ENCODE measurements around the gene PACS1.

The PACS1 gene

GRCh38 chr11:66119348-66120133 lies 49.5 kb downstream of the PACS1 start:
- Histone ChIP-seq H3K9me3 (ENCODE audit: insufficient read depth, low read depth, low read length) (no peaks in the 10 kb centered on the region), H3K9ac (ENCODE audit: low read depth, low read length, poor library complexity, severe bottlenecking) (no peak overlapping the region), H3F3A (ENCODE audit: low read depth) (no peaks in the 10 kb centered on the region), H4K20me1 (ENCODE audit: insufficient read depth, low read length, poor library complexity, severe bottlenecking) (peaks cover 14% of the 10 kb centered on the region), H3K36me3 (ENCODE audit: insufficient read depth, low read length) (no peaks in the 10 kb centered on the region), H2AFZ (ENCODE audit: low read length) (no peak overlapping the region), H3K4me1 (ENCODE audit: insufficient read depth, low read length, poor library complexity, severe bottlenecking) (peaks cover 26% of the 10 kb centered on the region), H3K4me2 (ENCODE audit: low read depth, low read length, poor library complexity, severe bottlenecking) (no peak overlapping the region), H3K27me3 (ENCODE audit: insufficient read depth, low read length, poor library complexity, severe bottlenecking) (no peaks in the 10 kb centered on the region), H3K4me3 (ENCODE audit: low read length, poor library complexity, severe bottlenecking) (no peak overlapping the region), H3K79me2 (ENCODE audit: insufficient read depth, low read length) (no peaks in the 10 kb centered on the region), H3K9me2 (replicated peaks; ENCODE audit: low read depth, low read length) (no peaks in the 10 kb centered on the region)
- TF ChIP-seq EZH2phosphoT487 (IDR thresholded peaks at IDR 0.05; ENCODE audit: borderline replicate concordance) (no peak), CTCF (conservative IDR thresholded peaks at IDR 0.05; ENCODE audit: low read length) (no peak)

DNA sequence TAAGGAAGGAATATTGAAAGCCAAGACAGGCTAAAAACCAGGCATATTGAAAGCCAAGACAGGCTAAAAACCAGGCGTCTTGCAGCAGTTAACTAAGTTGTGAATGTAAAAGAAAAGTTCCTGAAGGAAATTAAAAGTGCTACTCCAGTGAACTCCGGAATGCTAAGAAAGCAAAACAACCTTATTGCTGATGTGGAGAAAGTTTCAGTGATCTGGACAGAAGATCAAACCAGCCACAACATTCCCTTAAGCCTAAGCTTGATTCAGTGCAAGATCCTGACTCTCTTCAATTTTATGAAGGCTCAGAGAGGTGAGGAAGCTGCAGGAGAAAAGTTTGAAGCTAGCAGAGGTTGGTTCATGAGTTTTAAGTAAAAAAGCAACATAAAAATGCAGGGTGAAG lies 51.4 kb downstream of the PACS1 start:
- Histone ChIP-seq H3K9me3 (ENCODE audit: insufficient read depth, low read depth, low read length) (no peaks in the 10 kb centered on the region), H3K36me3 (ENCODE audit: insufficient read depth, low read length) (no peaks in the 10 kb centered on the region), H3K9me2 (replicated peaks; ENCODE audit: low read depth, low read length) (no peaks in the 10 kb centered on the region), H3K4me2 (ENCODE audit: low read depth, low read length, poor library complexity, severe bottlenecking) (no peak overlapping the region), H3K27me3 (ENCODE audit: insufficient read depth, low read length, poor library complexity, severe bottlenecking) (no peaks in the 10 kb centered on the region), H3F3A (ENCODE audit: low read depth) (no peaks in the 10 kb centered on the region), H3K4me3 (ENCODE audit: low read length, poor library complexity, severe bottlenecking) (no peak overlapping the region), H3K9ac (ENCODE audit: low read depth, low read length, poor library complexity, severe bottlenecking) (no peak overlapping the region), H3K79me2 (ENCODE audit: insufficient read depth, low read length) (no peaks in the 10 kb centered on the region), H3K4me1 (ENCODE audit: insufficient read depth, low read length, poor library complexity, severe bottlenecking) (peaks cover 12% of the 10 kb centered on the region), H4K20me1 (ENCODE audit: insufficient read depth, low read length, poor library complexity, severe bottlenecking) (peaks cover 3% of the 10 kb centered on the region), H2AFZ (ENCODE audit: low read length) (no peak overlapping the region)
- TF ChIP-seq EZH2phosphoT487 (IDR thresholded peaks at IDR 0.05; ENCODE audit: borderline replicate concordance) (no peak), CTCF (conservative IDR thresholded peaks at IDR 0.05; ENCODE audit: low read length) (no peak)

- no peaks in the 10 kb centered on the region for H4K20me1 ChIP-seq (ENCODE audit: insufficient read depth, low read length, poor library complexity, severe bottlenecking)
- no peak overlapping the region for H3K4me2 ChIP-seq (ENCODE audit: low read depth, low read length, poor library complexity, severe bottlenecking)
- H3F3A ChIP-seq (ENCODE audit: low read depth): no peaks in the 10 kb centered on the region
- TF ChIP-seq EZH2phosphoT487 (IDR thresholded peaks at IDR 0.05; ENCODE audit: borderline replicate concordance): no peak
- TF ChIP-seq CTCF (conservative IDR thresholded peaks at IDR 0.05; ENCODE audit: low read length): no peak
- no peaks in the 10 kb centered on the region for H3K79me2 ChIP-seq (ENCODE audit: insufficient read depth, low read length)
- no peaks in the 10 kb centered on the region for H3K36me3 ChIP-seq (ENCODE audit: insufficient read depth, low read length)
- H2AFZ ChIP-seq (ENCODE audit: low read length): no peak overlapping the region
- H3K9me3 ChIP-seq (ENCODE audit: insufficient read depth, low read depth, low read length): no peaks in the 10 kb centered on the region
- no peaks in the 10 kb centered on the region for H3K4me1 ChIP-seq (ENCODE audit: insufficient read depth, low read length, poor library complexity, severe bottlenecking)
- no peak overlapping the region for H3K9ac ChIP-seq (ENCODE audit: low read depth, low read length, poor library complexity, severe bottlenecking)
- H3K4me3 ChIP-seq (ENCODE audit: low read length, poor library complexity, severe bottlenecking): no peak overlapping the region
- no peaks in the 10 kb centered on the region for H3K9me2 ChIP-seq (replicated peaks; ENCODE audit: low read depth, low read length)
- H3K27me3 ChIP-seq (ENCODE audit: insufficient read depth, low read length, poor library complexity, severe bottlenecking): no peaks in the 10 kb centered on the region
These were observed 53.8 kb downstream of the PACS1 start for GRCh38 chr11:66123902-66124301.
